Stimulated activated CD8-positive, alpha-beta memory T cell treated with anti-CD3 and anti-CD28 coated beads, Interleukin-15, amount 100 ng/mL, for 24 hours (primary cell): ENCODE data around the gene EXOSC1.
"Not testable (repeated sequence)": the region's sequence is repeated elsewhere in the genome, so short reads cannot be mapped to it uniquely, and the experiment has no call there.

Experiments used
- DNase-seq: peaks from one replicate; pipeline ENCODE4 v3.0.0-alpha.2; 2020; ENCODE audit warnings: low read depth

The EXOSC1 gene

GRCh38 chr10:97407952-97408248 lies 37.9 kb downstream of the EXOSC1 start:
- no peak for DNase-seq

- no peak for DNase-seq
Measured at GRCh38 chr10:97407211-97407951, 38.4 kb downstream of the EXOSC1 start.

GRCh38 chr10:97406483-97406882 lies 39.3 kb downstream of the EXOSC1 start:
- not testable (repeated sequence) for DNase-seq

- no peak for DNase-seq
Measured at GRCh38 chr10:97406064-97406463, 39.7 kb downstream of the EXOSC1 start.

GRCh38 chr10:97404044-97404443 lies 41.8 kb downstream of the EXOSC1 start:
- no peak for DNase-seq

- no peak for DNase-seq
Measured at GRCh38 chr10:97401455-97401919, 44.3 kb downstream of the EXOSC1 start.

GRCh38 chr10:97400665-97401454 lies 44.9 kb downstream of the EXOSC1 start, which contains the start of gene RRP12:
RRP12 (minus strand) TSS chr10:97401340; CDS start chr10:97401231, 109 bp downstream.
- DNase-seq = no peak

GRCh38 chr10:97399843-97400545 lies 45.8 kb downstream of the EXOSC1 start:
- no peak for DNase-seq

GRCh38 chr10:97396056-97396455 lies 49.8 kb downstream of the EXOSC1 start:
- no peak for DNase-seq

GRCh38 chr10:97393034-97393573 lies 52.7 kb downstream of the EXOSC1 start:
- no peak for DNase-seq

GRCh38 chr10:97390091-97390490 lies 55.7 kb downstream of the EXOSC1 start:
- no peak for DNase-seq

GRCh38 chr10:97388152-97388551 lies 57.7 kb downstream of the EXOSC1 start:
- DNase-seq = no peak
